ENCODE data around the gene KCNJ11.

KCNJ11 gene

DNA sequence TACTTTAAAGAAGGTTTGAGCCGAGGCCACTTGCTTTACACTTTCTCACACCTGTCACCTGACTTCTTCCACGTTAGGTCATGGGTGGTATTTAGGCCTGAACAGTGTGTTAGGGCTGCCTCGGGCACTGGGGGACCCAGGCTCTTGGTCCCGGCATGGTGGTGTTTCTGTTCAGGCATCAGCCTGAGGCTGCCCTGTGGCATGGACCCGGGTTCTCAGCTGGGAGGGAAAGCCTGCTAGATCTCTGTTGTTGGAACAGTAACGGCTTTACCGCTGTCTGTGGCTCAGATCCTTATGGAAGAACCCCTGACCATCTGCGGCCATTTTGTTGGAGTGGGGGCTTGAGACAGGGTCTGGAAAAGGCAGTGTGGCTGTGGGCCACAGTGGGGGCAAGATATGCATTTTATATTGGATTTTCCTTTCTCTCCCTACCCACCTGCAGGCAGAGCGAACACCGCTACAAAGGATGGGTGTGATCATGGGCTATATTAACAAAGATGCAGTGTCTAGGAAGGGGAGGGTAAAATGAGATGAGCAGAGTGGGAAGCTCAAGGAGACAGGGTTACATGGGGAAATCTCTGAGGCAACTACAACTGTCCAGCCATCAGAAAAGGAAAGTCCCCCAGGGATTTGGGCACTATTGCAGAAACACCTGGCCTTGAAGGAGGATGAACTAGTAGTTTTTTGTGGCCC lies 1.6 kb upstream of the KCNJ11 start:
- DNase-seq: no peak

DNA sequence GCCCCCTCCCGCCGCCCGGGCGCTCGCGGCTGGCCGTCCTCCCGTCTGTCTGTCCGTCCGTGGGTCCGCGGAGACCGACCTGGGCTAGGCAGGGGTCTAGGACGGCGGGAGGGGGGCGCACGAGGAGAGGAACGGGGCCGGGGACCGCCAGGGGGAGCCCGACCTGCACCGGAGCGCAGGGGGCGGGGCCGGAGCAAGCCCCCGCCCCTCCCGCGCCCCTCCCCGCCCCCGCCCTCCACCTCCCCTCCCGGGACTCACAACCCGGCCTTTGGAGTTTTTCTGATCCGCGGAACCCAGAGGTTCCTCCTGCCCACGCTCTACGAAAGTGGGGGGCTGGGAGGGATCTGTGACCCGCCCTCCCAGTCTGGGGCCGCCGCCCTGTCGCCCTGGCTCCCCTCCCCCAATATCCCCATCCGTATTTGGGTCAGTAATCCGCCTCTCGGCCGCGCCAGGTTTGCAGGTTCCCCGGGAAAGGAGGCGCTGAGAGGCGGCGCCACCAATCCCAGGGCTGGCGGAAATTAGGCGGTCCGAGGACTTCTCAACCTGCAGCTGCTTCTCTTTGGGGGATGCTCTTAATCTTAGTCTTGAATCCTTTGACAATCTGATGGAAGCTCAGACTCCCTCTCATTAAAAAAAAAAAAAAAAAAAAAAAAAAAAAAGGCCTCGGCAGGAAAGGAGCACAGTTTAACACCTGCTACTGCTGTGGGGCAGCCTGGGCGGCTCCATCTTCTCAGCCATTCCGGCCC lies 925 bp upstream of the KCNJ11 start:
- no peak for DNase-seq

DNA sequence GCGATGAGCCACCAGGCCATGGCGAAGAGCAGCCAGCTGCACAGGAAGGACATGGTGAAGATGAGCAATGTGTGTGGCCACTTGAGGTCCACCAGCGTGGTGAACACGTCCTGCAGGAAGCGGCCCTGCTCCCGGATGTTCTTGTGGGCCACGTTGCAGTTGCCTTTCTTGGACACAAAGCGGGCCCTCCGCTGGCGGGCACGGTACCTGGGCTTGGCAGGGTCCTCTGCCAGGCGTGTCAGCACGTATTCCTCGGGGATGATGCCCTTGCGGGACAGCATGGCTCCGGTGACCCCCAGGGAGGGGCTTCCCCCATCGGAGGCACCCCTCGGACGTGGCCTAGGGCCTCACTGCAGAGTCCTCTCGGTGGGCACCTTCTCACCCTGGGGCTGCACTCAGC lies 648 bp downstream of the KCNJ11 start:
- no peak for DNase-seq

- no peak for DNase-seq
Measured at GRCh38 chr11:17387254-17387653, 1.2 kb downstream of the KCNJ11 start.

DNA sequence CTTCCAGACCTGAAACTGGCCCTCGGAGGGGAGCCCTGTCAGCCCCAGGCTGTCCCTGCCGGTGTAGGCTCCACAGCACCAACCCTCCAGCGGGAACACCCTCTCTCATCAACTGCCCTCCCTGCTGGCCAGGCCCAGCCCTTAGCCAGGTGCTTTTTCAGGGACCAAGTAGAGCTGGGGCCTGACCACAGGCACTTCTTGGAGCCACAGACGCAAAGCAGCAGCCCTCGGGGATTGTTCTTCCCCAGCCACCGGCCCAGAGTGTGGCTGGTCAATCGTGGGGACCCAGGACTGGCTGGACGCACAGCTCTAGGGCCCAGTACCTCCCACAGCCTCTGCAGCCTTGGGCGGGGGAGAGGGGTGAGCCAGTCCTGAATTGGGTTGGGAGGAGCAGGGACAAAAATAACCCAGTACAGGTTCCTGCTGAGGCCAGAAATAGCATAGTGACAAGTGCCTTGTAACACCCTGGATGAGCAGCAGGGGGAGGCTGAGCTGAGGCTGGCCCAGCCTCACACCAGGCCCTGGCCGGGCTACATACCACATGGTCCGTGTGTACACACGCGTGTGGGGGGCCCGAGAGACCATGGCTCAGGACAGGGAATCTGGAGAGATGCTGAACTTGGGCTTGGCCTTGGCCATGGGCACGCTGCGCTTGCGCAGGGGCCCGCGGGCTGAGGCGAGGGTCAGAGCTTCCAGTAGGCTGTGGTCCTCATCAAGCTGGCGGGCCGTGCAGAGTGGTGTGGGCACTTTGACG lies 2.0 kb downstream of the KCNJ11 start:
- no peak for DNase-seq

- DNase-seq: no peak
Measured at GRCh38 chr11:17385926-17386325, 2.5 kb downstream of the KCNJ11 start.

DNA sequence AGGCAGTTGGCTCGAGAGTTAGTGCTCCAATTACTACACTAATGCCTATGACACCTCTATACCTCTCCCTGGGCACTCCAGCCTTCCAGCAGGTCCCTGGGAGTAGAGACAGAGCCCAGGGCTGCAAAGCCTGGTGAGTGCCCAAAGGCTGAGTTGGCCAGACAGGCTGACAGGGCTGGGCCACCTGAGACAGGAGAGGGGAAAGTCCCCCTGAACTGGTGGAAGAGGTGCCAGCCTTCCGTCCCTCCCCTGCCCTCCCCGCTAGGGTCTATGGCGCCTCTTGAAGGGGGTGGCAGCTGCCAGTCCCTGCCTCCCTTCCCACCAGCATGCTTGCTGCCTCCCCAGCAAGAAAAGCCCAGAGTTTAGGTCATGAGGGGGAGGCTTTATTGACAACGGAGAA lies 3.0 kb downstream of the KCNJ11 start:
- no peak for DNase-seq

DNA sequence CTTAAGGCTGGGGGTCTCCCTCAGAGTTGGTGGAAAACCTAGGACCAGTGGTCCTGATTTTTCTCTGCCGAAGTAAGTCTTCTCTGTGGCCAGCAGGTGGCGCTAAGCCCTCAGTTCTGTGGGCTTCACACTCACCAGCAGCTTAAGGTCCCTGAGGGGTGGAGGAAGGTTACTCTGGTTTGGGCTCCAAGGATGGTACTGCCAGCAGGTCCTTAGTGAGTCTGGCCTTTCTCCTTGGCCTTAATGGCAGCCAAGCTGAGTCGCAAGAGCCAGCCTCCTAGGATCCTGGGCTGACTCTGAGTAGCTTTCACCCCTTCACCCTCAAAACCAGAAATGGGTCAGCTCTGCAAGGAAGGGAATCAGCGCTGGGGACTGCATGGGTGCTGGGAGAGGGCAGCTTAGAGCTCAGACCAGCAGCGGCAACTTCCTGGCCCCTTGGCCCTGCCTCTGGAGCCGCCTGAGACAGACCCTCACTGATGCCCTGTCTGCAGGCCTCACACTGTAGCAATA lies 4.4 kb downstream of the KCNJ11 start:
- no peak for DNase-seq

DNA sequence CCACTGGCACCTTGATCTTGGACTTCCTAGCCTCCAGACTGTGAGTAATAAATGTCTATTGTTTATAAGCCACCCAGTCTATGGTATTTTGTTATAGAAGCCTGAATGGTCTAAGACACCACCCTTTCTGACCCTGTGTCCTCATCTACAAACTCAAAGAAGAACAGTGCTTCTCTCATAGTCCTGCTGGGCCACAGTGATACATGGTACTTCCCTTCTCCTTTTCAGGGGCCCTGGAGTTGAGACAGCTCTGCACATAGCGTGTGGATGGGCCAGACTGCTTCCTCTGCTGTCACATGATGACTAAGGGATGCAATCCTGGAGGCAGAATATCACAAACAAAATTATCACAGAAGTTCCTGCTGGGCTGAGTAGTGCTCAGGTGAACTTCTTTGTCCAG lies 5.0 kb downstream of the KCNJ11 start:
- DNase-seq: no peak

GRCh38 chr11:17382046-17382728 lies 6.3 kb downstream of the KCNJ11 start:
- no peak for DNase-seq

DNA sequence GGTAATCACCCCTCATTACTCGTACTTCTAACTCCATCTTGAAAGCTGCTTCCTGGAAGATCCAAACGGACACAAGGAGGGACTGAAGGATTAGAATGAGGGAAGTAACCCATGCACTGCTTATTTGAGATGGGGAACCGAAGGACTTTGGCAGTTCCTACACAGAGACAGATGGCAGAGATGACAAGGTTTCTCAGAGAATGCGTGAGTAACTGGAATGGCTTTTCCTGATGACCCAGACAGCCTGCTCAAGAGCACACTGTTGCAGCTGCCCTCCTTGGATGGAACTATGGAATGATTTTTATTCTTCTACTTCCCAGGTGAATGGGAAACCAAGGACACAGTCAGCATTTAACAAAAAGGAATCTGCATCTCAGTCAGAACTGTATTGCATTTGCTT lies 7.3 kb downstream of the KCNJ11 start:
- DNase-seq: no peak

DNA sequence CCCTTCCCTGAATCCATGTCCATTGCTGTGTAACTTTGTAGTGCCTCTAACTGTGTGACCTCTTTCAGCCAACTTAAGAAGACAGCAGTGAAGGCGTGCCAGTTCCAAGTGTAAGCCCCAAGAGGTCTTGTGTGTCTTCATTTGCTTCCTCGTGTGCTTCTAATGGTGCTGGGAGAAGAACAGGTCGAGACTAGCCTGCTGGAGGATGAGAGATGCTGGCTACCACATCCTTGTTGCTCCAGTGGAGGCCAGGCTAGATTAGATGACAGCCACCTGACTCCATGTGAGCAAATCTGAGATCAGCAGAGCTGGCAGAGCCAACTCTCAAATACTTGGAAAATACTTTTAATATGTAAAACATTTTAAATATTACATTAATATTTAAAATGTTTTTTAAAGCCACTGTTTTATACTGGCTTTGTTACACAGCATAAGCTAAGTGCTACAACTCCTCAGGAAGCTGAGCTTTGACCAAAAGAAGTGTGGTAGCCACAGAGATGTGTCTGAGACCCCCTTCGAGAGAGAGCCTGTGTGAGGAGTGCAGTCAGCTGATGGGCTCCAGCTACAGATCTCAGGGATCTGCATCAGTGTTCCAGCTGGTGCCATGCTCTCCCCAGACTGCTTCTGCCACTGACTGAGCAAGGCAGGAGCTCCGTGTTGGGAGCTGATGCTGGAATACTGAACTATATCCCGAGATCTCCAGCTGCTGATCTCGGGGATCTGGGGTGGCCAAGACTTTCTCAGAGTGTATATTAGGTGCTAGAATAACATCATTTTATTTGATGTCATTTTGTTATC lies 8.9 kb downstream of the KCNJ11 start:
- DNase-seq: no peak

- no peak for DNase-seq
Measured at GRCh38 chr11:17378655-17379054, 9.8 kb downstream of the KCNJ11 start.

DNA sequence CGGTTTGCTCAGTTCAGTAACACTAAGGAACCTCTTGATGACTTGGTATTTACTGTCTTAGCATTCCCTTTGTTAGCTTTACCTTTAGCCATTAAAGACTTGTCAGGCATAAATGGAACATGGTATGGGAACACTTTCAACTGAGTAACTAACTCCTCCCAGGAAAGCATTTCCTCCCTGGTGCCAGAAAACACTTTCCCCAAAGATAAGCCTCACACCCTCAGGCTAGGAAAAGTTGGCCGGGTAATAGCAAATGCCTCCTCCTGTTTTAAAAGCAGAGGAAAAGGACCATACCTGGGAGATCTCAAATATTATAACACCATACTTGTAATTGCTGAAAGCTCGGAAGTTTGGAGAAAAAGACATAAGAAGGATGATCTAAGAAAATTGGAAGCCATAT lies 12.0 kb downstream of the KCNJ11 start:
- no peak for DNase-seq

DNA sequence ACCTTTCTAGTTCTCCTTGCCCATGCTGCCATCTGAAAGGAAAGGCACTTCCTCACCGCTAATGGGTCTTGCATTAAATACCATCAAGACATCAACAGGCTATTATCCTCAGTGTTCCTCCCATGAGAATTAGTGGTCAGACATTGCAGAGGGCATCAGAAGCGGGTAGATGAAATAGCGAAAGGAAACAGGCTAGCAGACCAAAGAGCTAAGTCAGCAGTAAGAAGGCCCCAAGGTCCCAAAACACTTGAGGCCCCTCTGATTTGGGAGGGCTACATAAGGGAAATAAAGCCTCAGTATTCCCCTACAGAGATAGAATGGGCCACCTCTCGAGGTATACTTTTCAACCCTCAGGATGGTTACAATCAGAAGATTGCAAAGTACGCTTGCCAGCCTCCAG lies 12.9 kb downstream of the KCNJ11 start:
- no peak for DNase-seq

GRCh38 chr11:17371614-17372013 lies 16.8 kb downstream of the KCNJ11 start:
- no peak for DNase-seq

DNA sequence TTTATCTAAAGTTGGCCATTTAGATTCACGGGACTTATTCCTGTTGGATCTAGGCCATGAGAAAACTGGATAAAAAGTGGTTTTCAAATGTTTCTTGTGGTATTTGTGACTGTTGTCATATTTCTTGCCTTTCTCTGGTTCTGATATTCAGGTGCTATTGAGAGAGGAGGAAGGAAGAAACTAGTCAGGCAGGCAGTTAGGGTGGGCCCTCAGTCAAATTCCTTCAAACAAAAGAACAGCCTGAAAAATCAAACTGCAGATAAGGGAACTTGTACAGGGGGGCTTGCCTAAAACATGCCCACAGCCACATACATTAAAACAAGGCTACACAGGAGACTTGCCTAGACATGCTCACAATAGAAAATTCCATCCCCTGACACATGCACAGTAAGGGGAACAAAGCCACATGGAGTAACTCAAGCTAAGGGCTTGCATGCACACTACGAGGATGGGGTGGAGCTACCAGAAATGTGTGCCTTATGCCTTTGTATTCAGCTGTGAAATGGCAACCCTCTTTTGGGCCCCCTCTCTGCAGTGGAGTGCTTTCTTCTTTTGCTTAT lies 18.7 kb downstream of the KCNJ11 start:
- DNase-seq: no peak

- DNase-seq: no peak
Measured at GRCh38 chr11:17369094-17369493, 19.4 kb downstream of the KCNJ11 start.

DNA sequence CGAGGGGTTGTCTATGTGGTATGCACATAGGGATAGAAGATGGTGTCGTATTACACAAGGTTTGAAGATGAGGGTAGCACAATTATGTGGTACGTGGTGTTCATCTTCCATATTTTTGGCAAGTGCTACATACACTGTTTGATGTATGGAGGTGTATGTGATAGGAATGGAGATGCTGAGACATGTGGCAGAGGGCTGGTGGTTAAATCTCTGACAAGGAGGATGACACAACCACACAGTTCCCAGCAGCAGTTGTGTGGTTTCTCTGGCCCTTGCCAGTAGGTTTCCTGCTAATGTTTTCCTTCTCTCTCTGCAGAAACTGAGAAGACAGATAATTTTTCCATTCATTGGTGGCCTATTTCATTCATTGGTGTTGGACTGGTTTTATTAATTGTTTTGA lies 19.9 kb downstream of the KCNJ11 start:
- DNase-seq: no peak

DNA sequence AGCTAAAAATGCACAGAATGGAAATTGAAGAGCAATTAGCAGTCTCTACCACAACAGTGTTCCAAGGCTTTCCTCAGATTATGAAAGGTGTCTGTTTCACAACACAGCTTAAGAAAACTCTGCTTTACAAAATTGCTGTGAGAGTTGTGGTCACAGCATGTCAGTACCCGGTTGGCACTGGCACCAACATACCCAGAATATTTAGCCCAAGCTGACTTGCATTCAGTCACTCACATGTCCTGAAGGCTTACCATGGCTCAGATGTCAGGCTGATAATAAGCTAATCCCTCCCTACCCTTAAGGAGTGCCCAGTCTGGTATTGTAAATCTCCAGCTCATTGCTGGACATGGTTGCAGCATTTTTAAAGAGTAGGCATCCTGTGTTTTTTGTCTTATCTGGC lies 22.0 kb downstream of the KCNJ11 start:
- DNase-seq: no peak

DNA sequence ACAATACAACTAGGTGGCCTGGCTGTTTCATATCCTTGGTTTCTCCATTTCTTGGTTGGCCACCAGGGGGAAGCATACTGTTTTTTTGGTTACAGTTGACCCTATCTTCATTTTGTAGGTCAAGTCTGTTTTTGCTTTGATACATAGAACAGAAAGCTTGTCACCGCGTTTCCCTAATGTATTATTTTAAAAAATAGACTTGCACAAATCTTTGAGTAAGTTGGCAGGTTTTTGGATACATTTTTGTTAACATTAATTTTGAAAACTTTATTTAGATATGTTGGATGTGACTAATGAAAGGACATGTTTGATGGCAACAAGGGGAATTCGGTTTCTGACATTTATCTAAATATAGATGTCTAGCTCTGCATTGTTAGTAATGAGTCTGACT lies 33.9 kb downstream of the KCNJ11 start:
- DNase-seq: no peak

All from cortex of kidney (tissue), 1 donor.